Heart left ventricle (tissue), 13 donors: ENCODE data around the gene HPS5.

Experiments used
- POLR2A ChIP-seq, 2 donors: fragments of 450-650 bp; IDR thresholded peaks; one replicate each; pipeline ENCODE4 v1.6.1; 2017; ENCODE audit warnings: antibody characterized with exemption in 2 of 2, mild to moderate bottlenecking in 2 of 2, moderate library complexity in 2 of 2
- TF ChIP-seq, protein P1 (sequence below), 12 donors: fragments of 200-600 bp; sonication (generic) in 4 of 12; IDR thresholded peaks; one replicate each; pipeline versions ENCODE4 v1.5.0 to v1.8.0; 2018 to 2022; ENCODE audit warnings: antibody characterized with exemption in 12 of 12, mild to moderate bottlenecking in 5 of 12
- donor health status: ischemic (EF 13 %, LVEDD 7.1; RV severe dilation, severe dysfunction).
- donor health status: DM: no; HTN: yes; CAD: no.
- donor health status: DM: no; HTN: no; CAD: no.
- donor health status: ischemic (EF 25% LVEDD 6.9; RV normal size, moderate dysfunction).
- donor health status: ischemic (EF 25% LVEDD 5.7; RV mildly dilated, moderate dysfunction).
- donor health status: ischemic (EF 35%, LVEDD 5.7; RV mildly dilated, moderate dysfunction).
- donor health status: nonischemic (EF 11% LVEDD 7.7; RV severe dilation, severe dysfunction).
- donor health status: DM: yes; HTN: yes; CAD: no.
- donor health status: PGD.
- donor health status: ischemic (EF 29% LVEDD 5.4; RV normal size, mild dysfunction).
- donor health status: nonischemic (EF 23%, LVEDD 6.1; RV moderate dilation, normal function).

DNA sequence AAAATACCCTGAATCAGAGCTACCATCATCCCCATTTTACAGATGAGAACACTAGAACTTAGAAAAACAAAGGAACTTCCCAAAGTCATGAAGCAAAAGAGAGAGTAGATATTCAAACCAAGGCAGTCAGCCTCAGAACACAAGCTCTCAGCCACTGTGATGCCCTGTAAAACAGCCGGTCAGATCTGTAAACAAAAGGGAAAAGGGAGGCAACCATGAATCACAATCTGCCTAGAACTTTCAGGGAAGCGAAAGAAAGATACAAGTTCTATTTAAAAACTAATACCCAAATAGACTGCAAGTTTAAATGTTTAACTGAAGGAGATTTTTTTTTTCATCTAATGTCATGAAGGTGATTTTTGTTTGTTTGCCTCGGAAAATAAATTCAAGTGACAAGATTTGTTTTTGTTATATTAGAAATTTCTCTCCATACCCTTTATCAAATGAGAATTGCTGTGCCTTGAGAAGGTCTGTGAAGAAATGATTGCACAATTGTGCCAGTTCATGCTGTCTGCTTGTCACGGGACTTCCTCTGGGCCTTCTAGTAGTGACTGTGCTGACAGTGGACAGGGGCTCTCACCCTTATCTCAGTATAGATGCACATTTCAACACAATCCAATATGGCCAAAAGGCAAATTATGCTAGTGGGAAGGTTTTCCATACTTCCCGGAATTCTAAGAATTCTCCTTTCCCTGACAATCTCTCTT, 44.2 kb downstream of the HPS5 start:
- TF ChIP-seq, protein P1, sequence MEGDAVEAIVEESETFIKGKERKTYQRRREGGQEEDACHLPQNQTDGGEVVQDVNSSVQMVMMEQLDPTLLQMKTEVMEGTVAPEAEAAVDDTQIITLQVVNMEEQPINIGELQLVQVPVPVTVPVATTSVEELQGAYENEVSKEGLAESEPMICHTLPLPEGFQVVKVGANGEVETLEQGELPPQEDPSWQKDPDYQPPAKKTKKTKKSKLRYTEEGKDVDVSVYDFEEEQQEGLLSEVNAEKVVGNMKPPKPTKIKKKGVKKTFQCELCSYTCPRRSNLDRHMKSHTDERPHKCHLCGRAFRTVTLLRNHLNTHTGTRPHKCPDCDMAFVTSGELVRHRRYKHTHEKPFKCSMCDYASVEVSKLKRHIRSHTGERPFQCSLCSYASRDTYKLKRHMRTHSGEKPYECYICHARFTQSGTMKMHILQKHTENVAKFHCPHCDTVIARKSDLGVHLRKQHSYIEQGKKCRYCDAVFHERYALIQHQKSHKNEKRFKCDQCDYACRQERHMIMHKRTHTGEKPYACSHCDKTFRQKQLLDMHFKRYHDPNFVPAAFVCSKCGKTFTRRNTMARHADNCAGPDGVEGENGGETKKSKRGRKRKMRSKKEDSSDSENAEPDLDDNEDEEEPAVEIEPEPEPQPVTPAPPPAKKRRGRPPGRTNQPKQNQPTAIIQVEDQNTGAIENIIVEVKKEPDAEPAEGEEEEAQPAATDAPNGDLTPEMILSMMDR (IDR thresholded peaks at IDR 0.05), result no peak
- TF ChIP-seq POLR2A (IDR thresholded peaks at IDR 0.05), result no peak
